HG03571 (cell line): Measurements from ENCODE around the gene NHLRC1.

Experiments
- ATAC-seq: cut with Tn5 transposase; IDR thresholded peaks from one replicate; pipeline ENCODE4 v1.9.1; 2021; ENCODE audit not compliant: unreplicated experiment

Gene NHLRC1

GRCh38 chr6:18139935-18140621, 17.6 kb upstream of the NHLRC1 start:
- ATAC-seq, result no peak

- no peak for ATAC-seq
Measured at GRCh38 chr6:18138906-18139305, 16.4 kb upstream of the NHLRC1 start.

GRCh38 chr6:18136260-18136659, 13.8 kb upstream of the NHLRC1 start:
- no peak for ATAC-seq

GRCh38 chr6:18135171-18135570, 12.7 kb upstream of the NHLRC1 start:
- ATAC-seq, result no peak

GRCh38 chr6:18132346-18132745, 9.9 kb upstream of the NHLRC1 start:
- ATAC-seq, result no peak

GRCh38 chr6:18126121-18126520, 3.6 kb upstream of the NHLRC1 start:
- no peak for ATAC-seq

GRCh38 chr6:18121580-18122127, 823 bp downstream of the NHLRC1 start:
- no peak for ATAC-seq

- no peak for ATAC-seq
Measured at GRCh38 chr6:18119236-18119635, 3.2 kb downstream of the NHLRC1 start.

GRCh38 chr6:18118330-18118729, 4.1 kb downstream of the NHLRC1 start:
- no peak for ATAC-seq

- ATAC-seq, result no peak
Measured at GRCh38 chr6:18117136-18117535, 5.3 kb downstream of the NHLRC1 start.

GRCh38 chr6:18115356-18115755, 7.1 kb downstream of the NHLRC1 start:
- no peak for ATAC-seq

- no peak for ATAC-seq
Measured at GRCh38 chr6:18110162-18110561, 12.3 kb downstream of the NHLRC1 start.

GRCh38 chr6:18107061-18107460, 15.4 kb downstream of the NHLRC1 start:
- no peak for ATAC-seq

GRCh38 chr6:18102783-18103509, 19.5 kb downstream of the NHLRC1 start:
- ATAC-seq, result no peak

- no peak for ATAC-seq
Measured at GRCh38 chr6:18101873-18102272, 20.6 kb downstream of the NHLRC1 start.

- no peak for ATAC-seq
Measured at GRCh38 chr6:18101271-18101670, 21.2 kb downstream of the NHLRC1 start.

- no peak for ATAC-seq
Measured at GRCh38 chr6:18100296-18100695, 22.2 kb downstream of the NHLRC1 start.

- no peak for ATAC-seq
Measured at GRCh38 chr6:18099511-18099910, 23.0 kb downstream of the NHLRC1 start.

GRCh38 chr6:18096423-18096822, 26.1 kb downstream of the NHLRC1 start:
- no peak for ATAC-seq

GRCh38 chr6:18091382-18091781, 31.1 kb downstream of the NHLRC1 start:
- ATAC-seq, result no peak

GRCh38 chr6:18090349-18090786, 32.1 kb downstream of the NHLRC1 start:
- no peak for ATAC-seq
